ENCODE data around the gene ADCY4.

DNA sequence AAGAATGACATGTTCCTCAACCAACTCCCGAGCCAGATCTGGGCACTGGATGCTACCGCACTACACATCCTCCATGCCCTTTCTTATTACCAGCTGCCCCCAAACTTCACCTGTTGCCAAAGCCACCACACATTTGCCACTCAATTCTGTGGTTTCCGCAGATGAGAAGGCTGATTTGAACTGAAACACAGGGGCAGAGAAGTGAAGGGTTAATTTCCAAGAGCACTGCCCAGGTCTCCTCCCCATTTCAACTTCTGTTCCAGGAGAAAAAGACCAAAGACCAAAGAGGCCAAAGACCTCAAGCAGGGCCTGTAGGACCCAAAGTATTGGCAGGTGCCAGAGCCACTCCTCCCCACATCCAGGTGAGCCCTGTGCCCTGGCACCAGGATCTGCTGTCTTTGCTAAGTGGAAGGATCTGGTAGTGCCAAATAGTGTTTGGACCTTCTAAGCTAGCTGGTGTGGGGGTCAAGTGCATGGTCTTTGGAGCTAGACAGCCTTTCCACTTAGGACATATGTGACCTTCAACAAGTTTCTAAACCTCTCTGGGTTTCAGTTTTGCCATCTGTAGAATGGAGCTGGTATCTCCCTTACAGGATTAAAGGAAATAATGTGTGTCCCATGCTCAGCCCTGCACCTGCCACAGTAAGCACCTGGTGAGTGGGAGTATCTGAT, 43.3 kb downstream of the ADCY4 start:
- TF ChIP-seq EZH2 (IDR thresholded peaks at IDR 0.05; ENCODE audit: insufficient read depth, poor library complexity, severe bottlenecking) (no peak), EZH2phosphoT487 (IDR thresholded peaks at IDR 0.05; ENCODE audit: insufficient read depth, low read depth) (no peak)

All from GM23248 (cell line).